MM.1S (cell line): ENCODE results near the gene TENM4.

Experiments used
- CTCF ChIP-seq: fragments of 300-600 bp; sonication (generic); IDR thresholded peaks from 2 replicates; pipeline ENCODE4 v1.5.1; 2016; ENCODE audit warnings: antibody characterized with exemption, low read length, mixed read lengths
- EZH2 ChIP-seq: fragments of 300-600 bp; sonication (generic); optimal IDR thresholded peaks from 2 replicates; pipeline ENCODE3; 2017; ENCODE audit warnings: low read depth, mild to moderate bottlenecking, antibody characterized with exemption, low read length, mixed read lengths
- EZH2phosphoT487 ChIP-seq: fragments of 300-600 bp; sonication (generic); IDR thresholded peaks from 2 replicates; pipeline ENCODE4 v1.6.1; 2018; ENCODE audit warnings: antibody characterized with exemption, low read length

DNA sequence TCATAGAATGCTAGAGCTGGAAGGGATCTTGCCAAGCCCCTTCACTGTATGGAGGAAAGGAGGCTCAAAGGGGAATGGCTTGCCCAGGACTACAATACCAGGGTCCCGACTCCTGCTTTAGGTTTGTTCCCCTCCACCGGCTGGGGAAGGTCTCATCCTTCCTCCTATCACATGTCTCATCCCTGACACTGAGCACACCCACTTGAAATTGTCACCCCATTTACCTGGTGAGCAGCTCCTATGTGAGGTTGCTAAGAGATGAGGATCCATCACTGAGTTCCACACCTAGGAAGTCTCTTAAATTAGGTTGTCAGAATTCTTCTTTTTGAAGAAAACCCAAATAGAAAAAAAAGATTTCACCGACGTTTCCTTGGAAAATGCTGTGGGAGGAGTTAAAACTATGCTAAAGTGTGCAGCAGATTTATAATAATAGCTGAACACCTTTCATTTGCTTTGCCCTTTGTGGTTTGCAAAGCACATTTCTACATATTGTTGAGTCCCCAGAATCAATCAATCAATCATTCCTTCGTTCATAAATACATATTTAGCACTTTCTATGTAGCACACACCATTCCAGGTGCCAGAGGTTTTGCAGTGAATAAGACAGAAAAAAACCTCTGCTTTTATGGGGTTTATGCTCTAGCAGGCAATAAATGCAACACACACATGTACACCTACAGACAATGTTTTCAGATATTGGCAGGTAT is 91.7 kb downstream of the TENM4 start:
- TF ChIP-seq CTCF (no peak), EZH2 (no peak), EZH2phosphoT487 (no peak)
